Measurements from ENCODE around the gene TOGARAM1.
"Not testable (repeated sequence)": the region's sequence is repeated elsewhere in the genome, so short reads cannot be mapped to it uniquely, and the experiment has no call there.

Gene TOGARAM1

DNA sequence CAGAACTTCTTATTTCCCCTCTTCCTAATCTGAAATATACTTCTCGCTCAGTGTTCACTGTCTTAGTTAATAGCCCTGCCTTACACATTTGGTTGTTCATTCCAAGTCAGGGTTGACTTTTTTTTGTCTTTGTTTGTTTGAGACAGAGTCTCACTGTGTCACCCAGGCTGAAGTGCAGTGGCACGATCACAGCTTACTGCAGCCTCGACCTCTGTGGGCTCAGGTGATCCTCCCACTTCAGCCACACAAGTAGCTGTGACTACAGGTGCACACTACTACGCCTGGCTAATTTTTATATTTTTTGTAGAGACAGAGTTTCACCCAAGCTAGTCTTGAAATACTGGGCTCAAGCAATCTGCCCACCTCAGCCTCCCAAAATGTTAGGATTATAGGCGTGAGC lies 79.7 kb downstream of the TOGARAM1 start:
- no peak for DNase-seq (ENCODE audit: low read depth in 2 of 3, low spot score in 1 of 3)

DNA sequence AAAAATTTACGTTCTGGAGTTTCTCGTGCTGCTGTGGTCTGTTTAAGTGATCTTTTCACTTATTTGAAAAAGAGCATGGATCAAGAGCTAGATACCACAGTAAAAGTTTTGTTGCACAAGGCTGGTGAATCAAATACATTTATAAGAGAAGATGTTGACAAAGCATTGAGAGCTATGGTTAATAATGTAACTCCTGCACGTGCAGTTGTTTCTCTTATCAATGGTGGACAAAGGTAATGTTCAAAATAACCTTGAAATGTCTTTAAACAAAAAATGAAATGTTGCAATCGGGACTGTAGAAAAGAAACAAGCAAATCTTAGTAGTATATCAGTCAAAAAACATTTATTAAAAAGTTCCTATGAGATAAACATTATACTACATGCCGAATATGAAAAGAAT lies 82.6 kb downstream of the TOGARAM1 start:
- DNase-seq (ENCODE audit: low read depth in 2 of 3, low spot score in 1 of 3), result no peak

DNA sequence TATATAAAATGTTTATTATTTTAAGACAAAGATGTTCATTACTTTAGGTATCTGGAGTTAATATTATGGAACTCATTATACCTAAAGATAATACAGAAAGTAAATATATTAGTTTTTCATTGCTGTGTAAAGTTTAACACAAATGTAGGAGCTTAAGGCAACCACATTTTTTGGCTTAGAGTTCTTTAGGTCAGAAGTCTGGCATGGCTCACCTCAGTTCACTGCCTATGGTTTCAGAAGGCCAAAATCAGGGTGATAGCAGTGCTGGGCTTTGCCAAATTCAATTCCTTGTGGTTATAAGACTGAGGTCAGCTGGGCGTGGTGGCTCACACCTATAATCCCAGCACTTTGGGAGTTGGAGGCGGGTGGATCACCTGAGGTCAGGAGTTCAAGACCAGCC lies 86.4 kb downstream of the TOGARAM1 start:
- DNase-seq (ENCODE audit: low read depth in 2 of 3, low spot score in 1 of 3), result no peak

GRCh38 chr14:45051180-45051579 lies 89.2 kb downstream of the TOGARAM1 start:
- DNase-seq (ENCODE audit: low read depth in 2 of 3, low spot score in 1 of 3), result no peak

DNA sequence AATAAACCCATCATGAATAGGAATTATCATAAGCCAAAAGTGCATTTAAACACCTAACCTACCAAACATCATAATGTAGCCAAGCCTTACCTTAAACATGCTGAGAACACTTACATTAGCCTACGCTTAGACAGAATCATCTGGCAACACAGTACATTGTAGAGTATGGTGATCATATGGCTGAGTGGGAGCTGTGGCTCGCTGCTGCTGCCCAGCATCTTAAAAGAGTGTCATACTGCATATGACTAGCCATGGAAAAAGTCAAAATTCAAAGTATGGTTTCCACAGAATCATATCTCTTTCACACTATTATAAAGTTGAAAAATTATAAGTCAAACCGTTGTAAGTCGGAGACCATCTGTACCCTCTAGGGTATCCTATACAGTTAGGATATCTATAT lies 89.9 kb downstream of the TOGARAM1 start:
- DNase-seq (ENCODE audit: low read depth in 2 of 3, low spot score in 1 of 3), result no peak

- DNase-seq (ENCODE audit: low read depth in 2 of 3, low spot score in 1 of 3), result no peak
Observed at GRCh38 chr14:45057349-45057748, 95.4 kb downstream of the TOGARAM1 start.

DNA sequence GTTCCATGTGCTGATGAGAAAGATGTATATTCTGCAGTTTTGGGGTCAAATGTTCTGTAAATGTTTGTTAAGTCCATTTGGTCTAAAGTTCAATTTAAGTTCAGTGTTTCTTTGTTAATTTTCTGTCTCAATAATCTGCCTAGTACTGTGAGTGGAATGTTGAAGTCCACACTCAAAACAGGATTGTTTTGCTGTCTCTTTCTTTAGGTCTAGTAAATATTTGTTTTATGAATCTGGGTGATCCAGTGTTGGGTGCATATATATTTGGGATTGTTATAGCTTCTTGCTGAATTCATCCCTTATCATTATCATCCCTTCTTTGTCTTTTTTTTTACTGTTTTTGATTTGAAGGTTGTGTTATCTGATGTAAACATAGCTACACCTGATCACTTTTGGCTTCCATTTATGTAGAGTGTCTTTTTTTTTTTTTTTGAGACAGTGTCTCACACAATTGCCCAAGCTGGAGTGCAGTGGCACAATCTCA lies 95.9 kb downstream of the TOGARAM1 start:
- no peak for DNase-seq (ENCODE audit: low read depth in 2 of 3, low spot score in 1 of 3)

- DNase-seq (ENCODE audit: low read depth in 2 of 3, low spot score in 1 of 3), result no peak
Observed at GRCh38 chr14:45060551-45060950, 98.6 kb downstream of the TOGARAM1 start.

DNA sequence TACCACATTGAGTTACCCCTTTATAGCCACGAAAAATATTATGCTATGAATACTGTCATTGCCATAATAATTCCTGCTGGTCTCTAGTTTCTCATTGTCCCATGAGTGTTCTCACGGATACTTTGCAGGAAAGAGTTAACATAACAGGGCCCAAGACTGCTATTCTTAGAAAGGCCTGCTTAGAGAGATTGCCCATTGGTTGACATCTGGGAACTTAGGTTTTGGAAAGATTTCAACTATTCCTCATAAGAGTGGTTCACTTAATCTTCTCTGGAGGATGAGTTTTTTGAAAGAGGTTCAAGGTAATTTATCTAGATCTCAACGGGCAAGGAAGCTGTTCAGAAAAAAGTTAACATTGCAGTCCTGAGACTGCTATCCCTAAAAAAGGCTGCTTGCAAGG lies 103.5 kb downstream of the TOGARAM1 start:
- DNase-seq (ENCODE audit: low read depth in 2 of 3, low spot score in 1 of 3), result no peak

GRCh38 chr14:45065956-45066355 lies 104.0 kb downstream of the TOGARAM1 start:
- DNase-seq (ENCODE audit: low read depth in 2 of 3, low spot score in 1 of 3), result no peak

DNA sequence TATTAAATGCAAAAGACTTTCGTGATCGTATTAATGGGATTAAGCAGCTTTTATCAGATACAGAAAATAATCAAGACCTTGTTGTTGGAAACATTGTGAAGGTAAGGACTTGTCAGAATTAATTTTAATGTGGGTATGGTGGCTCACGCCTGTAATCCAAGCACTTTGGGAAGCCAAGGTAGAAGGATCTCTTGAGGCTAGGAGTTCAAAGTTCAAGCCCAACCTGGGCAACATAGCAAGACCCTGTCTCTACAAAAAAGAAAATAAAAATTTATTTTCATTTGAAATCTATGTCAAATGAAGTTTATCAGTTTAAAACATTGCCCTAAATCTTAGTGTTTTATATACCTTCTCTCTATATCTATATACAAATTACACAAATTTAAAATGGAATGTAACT lies 104.7 kb downstream of the TOGARAM1 start:
- DNase-seq (ENCODE audit: low read depth in 2 of 3, low spot score in 1 of 3), result no peak

- no peak for DNase-seq (ENCODE audit: low read depth in 2 of 3, low spot score in 1 of 3)
Observed at GRCh38 chr14:45068396-45068795, 106.4 kb downstream of the TOGARAM1 start.

- DNase-seq (ENCODE audit: low read depth in 2 of 3, low spot score in 1 of 3), result no peak
Observed at GRCh38 chr14:45070215-45070614, 108.2 kb downstream of the TOGARAM1 start.

DNA sequence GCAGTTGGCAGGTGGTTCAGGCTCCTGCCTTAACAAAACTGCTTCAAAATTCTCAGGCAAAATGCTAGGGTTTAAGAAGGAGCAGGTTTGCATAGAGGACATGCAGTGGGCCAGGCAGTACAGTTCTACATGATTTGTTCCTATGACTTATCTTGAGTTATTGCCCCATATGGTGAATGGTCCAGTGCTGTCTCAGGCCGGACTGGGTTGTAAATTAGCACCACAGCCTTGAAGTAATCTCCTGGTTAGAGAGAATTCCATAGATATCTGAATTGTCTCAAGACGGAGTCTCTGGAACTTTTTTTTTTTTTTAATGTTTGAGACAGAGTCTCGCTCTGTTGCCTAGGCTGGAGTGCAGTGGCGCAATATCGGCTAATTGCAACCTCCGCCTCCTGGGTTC lies 110.1 kb downstream of the TOGARAM1 start:
- no peak for DNase-seq (ENCODE audit: low read depth in 2 of 3, low spot score in 1 of 3)

DNA sequence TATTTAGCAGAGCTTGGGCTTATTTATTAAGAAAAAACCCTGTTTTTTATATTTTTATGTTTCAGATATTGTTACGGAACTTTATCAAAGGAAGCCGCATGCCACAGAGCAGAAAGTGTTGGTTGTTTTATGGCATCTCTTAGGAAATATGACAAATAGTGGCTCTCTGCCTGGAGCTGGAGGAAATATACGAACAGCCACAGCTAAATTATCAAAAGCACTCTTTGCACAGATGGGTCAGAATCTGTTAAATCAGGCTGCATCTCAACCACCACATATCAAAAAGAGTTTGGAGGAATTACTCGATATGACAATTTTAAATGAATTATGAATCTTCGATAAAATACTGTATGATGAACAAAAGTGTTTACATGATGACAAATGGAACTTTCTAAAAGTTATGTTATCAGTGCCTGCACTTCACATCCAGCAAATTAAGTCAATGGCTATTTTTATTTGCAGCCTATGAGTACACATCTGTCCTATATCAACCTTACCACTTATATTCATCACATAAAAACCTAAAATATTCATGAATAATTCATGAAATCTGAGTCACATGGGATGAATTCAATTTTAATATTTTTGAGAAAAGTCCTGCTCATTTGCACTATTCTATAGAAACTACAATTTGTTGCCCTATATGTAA lies 111.4 kb downstream of the TOGARAM1 start:
- DNase-seq (ENCODE audit: low read depth in 2 of 3, low spot score in 1 of 3), result no peak

DNA sequence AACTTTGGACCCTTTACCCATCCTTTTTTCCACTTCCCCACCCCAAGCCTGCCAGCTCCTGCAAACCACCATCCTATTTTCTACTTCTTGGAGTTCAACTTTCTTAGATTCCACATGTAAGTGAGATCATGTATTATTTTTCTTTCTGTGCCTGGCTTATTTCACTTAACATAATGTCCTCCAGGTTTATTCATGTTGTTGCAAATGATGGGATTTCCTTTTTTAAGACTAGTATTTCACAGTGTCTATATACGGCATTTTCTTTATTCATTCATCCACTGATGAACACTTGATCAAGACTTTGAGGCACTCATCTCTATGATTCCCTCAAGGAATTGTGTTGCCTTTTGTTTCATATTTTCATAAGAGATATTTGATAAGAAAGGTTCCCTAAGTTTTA lies 116.3 kb downstream of the TOGARAM1 start:
- no peak for DNase-seq (ENCODE audit: low read depth in 2 of 3, low spot score in 1 of 3)

GRCh38 chr14:45080416-45080968 lies 118.5 kb downstream of the TOGARAM1 start:
- not testable (repeated sequence) for DNase-seq (ENCODE audit: low read depth in 2 of 3, low spot score in 1 of 3)

- DNase-seq (ENCODE audit: low read depth in 2 of 3, low spot score in 1 of 3), result not testable (repeated sequence)
Observed at GRCh38 chr14:45081096-45081495, 119.1 kb downstream of the TOGARAM1 start.

- DNase-seq (ENCODE audit: low read depth in 2 of 3, low spot score in 1 of 3), result no peak
Observed at GRCh38 chr14:45082420-45082819, 120.4 kb downstream of the TOGARAM1 start.

GRCh38 chr14:45083617-45083975 lies 121.6 kb downstream of the TOGARAM1 start:
- no peak for DNase-seq (ENCODE audit: low read depth in 2 of 3, low spot score in 1 of 3)

- DNase-seq (ENCODE audit: low read depth in 2 of 3, low spot score in 1 of 3), result peak; percentile 89 to 94 (median 90)
Observed at GRCh38 chr14:45083976-45084722, 122.2 kb downstream of the TOGARAM1 start, which contains the start of gene PRPF39. TSS of gene PRPF39 (plus strand) at chr14:45084116. CDS start at chr14:45095240, 11,124 bp downstream.

DNA sequence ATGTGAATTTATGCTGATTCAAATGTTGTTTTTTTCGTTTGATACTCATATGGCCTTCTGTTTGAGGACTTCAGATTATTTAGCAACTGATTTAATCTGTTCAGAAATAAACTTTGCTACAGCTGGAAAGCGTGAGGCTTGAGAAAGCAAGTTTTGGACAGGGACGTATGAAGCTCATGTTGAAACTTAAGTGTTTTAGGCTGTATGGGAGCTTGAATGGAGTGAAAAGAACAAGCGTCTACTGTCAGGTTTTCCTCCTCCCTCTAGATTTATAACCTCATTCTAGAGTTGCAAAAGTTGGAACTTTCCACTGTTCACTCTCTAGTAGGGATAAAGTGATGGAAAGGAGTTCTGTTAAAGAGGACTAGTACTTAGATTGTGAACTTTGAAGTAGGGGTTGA lies 123.0 kb downstream of the TOGARAM1 start:
- no peak for DNase-seq (ENCODE audit: low read depth in 2 of 3, low spot score in 1 of 3)
